SU-DHL-6 (cell line): ENCODE measurements around the gene WASF1.

Source experiments
- CTCF ChIP-seq: fragments of 200-600 bp; sonication (generic); IDR thresholded peaks from one replicate; pipeline ENCODE4 v1.5.1; 2017; ENCODE audit warnings: antibody characterized with exemption, mild to moderate bottlenecking, low read length, moderate library complexity; ENCODE audit not compliant: insufficient read depth, poor library complexity, severe bottlenecking
- EZH2phosphoT487 ChIP-seq: fragments of 200-600 bp; sonication (generic), shearing (Covaris generic); conservative IDR thresholded peaks from 2 replicates; pipeline ENCODE4 v1.6.1; 2018; ENCODE audit warnings: mild to moderate bottlenecking, antibody characterized with exemption, low read length, moderate library complexity, mixed read lengths

DNA sequence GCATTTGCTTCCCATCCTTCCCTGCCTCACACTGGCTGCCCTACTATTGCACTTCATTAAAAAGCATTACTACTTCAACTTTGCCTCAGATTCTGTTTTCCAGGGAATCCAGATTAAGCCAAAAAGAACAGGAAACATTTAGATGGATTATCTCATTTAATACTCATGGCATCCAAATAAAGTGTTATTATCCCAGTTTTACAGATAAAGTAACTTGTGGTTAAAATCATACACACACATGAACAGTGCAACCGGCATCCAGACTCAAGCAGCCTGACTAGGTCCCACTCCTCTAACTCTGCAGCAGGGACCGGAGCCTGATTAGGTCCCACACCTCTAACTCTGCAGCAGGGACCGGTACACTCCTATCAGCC is 129.0 kb downstream of the WASF1 start:
- TF ChIP-seq CTCF (no peak), EZH2phosphoT487 (no peak)
